Breast epithelium (tissue), 4 donors: Measurements from ENCODE around the gene HMGCLL1. TPM values are rescaled to one million over a fixed set of nuclear protein-coding genes. Genes with fewer than 3 reads are reported as not detected.

Experiments used
- DNase-seq, 2 donors: peaks; one replicate each; pipeline ENCODE4 v3.0.0-alpha.2; 2019; ENCODE audit warnings: low spot score in 2 of 2
- H3K27ac ChIP-seq, 2 donors: fragments of 200-600 bp; sonication (generic) in 1 of 2; one replicate each; pipeline ENCODE4 v1.5.1; 2016 to 2019; ENCODE audit warnings: mild to moderate bottlenecking in 1 of 2
- H3K27me3 ChIP-seq, 2 donors: fragments of 200-600 bp; sonication (generic) in 1 of 2; one replicate each; pipeline versions ENCODE4 v1.5.1 to v1.6.0; 2017 to 2019; ENCODE audit warnings: control low read depth in 1 of 2, mild to moderate bottlenecking in 1 of 2
- H3K36me3 ChIP-seq: fragments of 200-600 bp; one replicate; pipeline ENCODE4 v1.5.1; 2019
- H3K4me1 ChIP-seq, 2 donors: fragments of 200-600 bp; sonication (generic); one replicate each; pipeline ENCODE4 v1.5.1; 2016 to 2019; ENCODE audit warnings: control low read depth in 1 of 2
- H3K4me3 ChIP-seq, 3 donors: fragments of 200-600 bp; sonication (generic); 1 replicate in 2 of 3; 2 replicates in 1 of 3; pipeline ENCODE4 v1.5.1; 2016 to 2019; ENCODE audit warnings: mild to moderate bottlenecking in 3 of 3, moderate library complexity in 2 of 3
- H3K9me3 ChIP-seq, 2 donors: fragments of 200-600 bp; sonication (generic) in 1 of 2; one replicate each; pipeline ENCODE4 v1.5.1; 2016 to 2019; ENCODE audit warnings: control low read depth in 1 of 2
- POLR2A ChIP-seq: fragments of 450-650 bp; IDR thresholded peaks from one replicate; pipeline ENCODE4 v1.6.1; 2016; ENCODE audit warnings: antibody characterized with exemption, mild to moderate bottlenecking, moderate library complexity
- POLR2AphosphoS5 ChIP-seq, 3 donors: sonication (generic); formaldehyde crosslinking; IDR thresholded peaks; one replicate each; pipeline ENCODE4 v1.6.1; 2017; ENCODE audit warnings: antibody characterized with exemption in 3 of 3
- intact Hi-C: fragments of 100-400 bp; cut with DNase I; formaldehyde crosslinking; loops from one replicate; pipeline ENCODE4 v1.15.1; 2023; ENCODE audit warnings: low total_unique reads
- total RNA-seq, 3 donors: library from RNA; depleted of rRNA; stranded (reverse); fragments of >200 nt; gene quantifications; one replicate each; pipeline ENCODE4 v1.1.0, GENCODE V29; 2016
- TF ChIP-seq, protein P1 (sequence below), 3 donors: fragments of 450-650 bp; IDR thresholded peaks; one replicate each; pipeline ENCODE4 v1.5.1; 2016 to 2017; ENCODE audit warnings: antibody characterized with exemption in 3 of 3, mild to moderate bottlenecking in 3 of 3, moderate library complexity in 3 of 3

The HMGCLL1 gene
- total RNA-seq, 3 donors from 2014 or later: 2.6 to 6.9 (median 3.7) TPM

DNA sequence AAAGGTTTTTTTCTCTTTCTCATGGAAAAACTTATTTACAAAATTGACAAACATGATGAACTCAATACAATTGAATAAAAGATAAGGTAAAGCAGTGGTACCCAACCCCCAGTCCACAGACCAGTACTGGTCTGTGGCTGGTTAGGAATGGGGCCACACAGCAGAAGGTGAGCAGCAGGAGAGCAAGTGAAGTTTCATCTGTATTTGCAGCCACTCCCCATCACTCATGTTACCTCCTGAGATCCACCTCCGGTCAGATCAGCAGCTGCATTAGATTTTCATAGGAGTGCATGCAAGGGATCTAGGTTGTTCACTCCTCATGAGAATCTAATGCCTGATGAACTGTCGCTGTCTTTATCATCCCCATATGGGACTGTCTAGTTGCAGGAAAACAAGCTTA lies 47.5 kb downstream of the HMGCLL1 start:
- Histone ChIP-seq H3K4me3 (no peak overlapping the region), H3K27me3 (no peaks in the 10 kb centered on the region), H3K36me3 (no peaks in the 10 kb centered on the region), H3K9me3 (no peaks in the 10 kb centered on the region), H3K4me1 (no peaks in the 10 kb centered on the region), H3K27ac (no peak overlapping the region)
- TF ChIP-seq, protein P1, sequence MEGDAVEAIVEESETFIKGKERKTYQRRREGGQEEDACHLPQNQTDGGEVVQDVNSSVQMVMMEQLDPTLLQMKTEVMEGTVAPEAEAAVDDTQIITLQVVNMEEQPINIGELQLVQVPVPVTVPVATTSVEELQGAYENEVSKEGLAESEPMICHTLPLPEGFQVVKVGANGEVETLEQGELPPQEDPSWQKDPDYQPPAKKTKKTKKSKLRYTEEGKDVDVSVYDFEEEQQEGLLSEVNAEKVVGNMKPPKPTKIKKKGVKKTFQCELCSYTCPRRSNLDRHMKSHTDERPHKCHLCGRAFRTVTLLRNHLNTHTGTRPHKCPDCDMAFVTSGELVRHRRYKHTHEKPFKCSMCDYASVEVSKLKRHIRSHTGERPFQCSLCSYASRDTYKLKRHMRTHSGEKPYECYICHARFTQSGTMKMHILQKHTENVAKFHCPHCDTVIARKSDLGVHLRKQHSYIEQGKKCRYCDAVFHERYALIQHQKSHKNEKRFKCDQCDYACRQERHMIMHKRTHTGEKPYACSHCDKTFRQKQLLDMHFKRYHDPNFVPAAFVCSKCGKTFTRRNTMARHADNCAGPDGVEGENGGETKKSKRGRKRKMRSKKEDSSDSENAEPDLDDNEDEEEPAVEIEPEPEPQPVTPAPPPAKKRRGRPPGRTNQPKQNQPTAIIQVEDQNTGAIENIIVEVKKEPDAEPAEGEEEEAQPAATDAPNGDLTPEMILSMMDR (IDR thresholded peaks at IDR 0.05): no peak
- TF ChIP-seq POLR2AphosphoS5 (IDR thresholded peaks at IDR 0.05) (no peak), POLR2A (no peak)
- no peak for DNase-seq
- intact Hi-C loops: no loop called here

DNA sequence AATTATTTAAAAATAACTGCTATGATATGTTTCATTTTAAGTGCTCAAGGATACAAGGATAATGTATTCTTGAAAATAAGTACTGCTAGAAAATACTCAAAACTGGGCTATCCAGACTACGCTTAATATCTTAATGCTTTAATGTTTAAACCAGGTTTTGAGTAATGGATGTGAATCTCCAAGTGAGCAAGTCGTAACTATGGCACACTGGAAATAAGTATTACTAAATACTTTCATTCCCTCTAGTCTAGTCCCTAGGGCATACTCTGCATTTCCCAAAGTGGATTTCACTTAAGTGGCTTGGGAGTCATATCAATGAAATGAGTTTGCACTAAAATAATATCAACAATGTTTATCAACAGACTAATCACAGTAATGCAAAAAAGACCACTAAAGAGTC lies 48.1 kb downstream of the HMGCLL1 start:
- Histone ChIP-seq H3K9me3 (no peaks in the 10 kb centered on the region), H3K27me3 (no peaks in the 10 kb centered on the region), H3K4me1 (no peaks in the 10 kb centered on the region), H3K4me3 (no peak overlapping the region), H3K36me3 (no peaks in the 10 kb centered on the region), H3K27ac (no peak overlapping the region)
- TF ChIP-seq, protein P1 (IDR thresholded peaks at IDR 0.05): no peak
- TF ChIP-seq POLR2A (no peak), POLR2AphosphoS5 (IDR thresholded peaks at IDR 0.05) (no peak)
- no peak for DNase-seq
- intact Hi-C loops: no loop called here

DNA sequence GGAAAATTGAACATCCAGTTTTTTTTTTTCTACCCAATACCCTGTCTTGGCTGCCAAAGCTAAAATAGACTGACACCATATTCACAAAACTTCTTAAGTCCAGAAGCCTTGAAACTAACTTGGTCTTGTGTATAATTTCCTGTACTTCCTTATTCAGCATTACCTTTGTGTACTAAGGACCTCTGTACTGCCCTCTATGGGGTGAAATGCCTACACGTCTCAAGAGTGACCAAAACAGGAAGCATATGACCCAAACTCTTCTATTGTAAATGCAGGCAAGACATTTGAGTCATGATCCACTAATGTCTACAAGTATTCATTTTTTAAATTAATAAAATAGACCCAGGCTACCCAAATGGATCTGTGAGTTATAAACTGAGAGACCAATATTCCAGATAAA lies 50.4 kb downstream of the HMGCLL1 start:
- intact Hi-C loops: no loop called here

DNA sequence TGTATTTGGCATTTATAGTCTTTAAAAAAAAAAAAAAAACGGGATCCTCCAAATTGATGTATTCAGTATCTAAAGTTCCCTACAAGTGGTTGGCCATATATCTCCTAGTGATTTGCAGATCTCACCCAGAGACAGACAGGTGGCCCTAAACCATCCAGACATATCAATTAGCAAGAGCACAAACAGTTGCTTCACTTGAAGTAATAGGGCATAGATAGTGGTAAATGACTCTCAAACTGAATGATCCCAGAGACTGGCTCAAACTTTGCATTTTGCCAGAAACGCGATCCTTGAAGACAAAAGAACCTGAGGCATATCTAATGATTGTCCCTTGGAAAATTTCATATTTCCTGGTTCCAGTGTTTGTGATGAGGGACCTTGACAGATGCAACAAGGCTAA lies 54.6 kb downstream of the HMGCLL1 start:
- Histone ChIP-seq H3K9me3 (no peaks in the 10 kb centered on the region), H3K36me3 (no peaks in the 10 kb centered on the region), H3K27me3 (no peaks in the 10 kb centered on the region), H3K27ac (no peak overlapping the region), H3K4me1 (no peaks in the 10 kb centered on the region), H3K4me3 (no peak overlapping the region)
- TF ChIP-seq POLR2A: no peak
- TF ChIP-seq, protein P1 (IDR thresholded peaks at IDR 0.05): no peak
- no peak for TF ChIP-seq POLR2AphosphoS5 (IDR thresholded peaks at IDR 0.05)
- intact Hi-C loops: no loop called here
- DNase-seq: no peak

More for the DNA sequence above, 50.4 kb downstream of the HMGCLL1 start:
- no peak overlapping the region for H3K4me3 ChIP-seq
- no peaks in the 10 kb centered on the region for H3K36me3 ChIP-seq
- no peak overlapping the region for H3K27ac ChIP-seq
- H3K4me1 ChIP-seq: no peaks in the 10 kb centered on the region
- H3K27me3 ChIP-seq: no peaks in the 10 kb centered on the region
- H3K9me3 ChIP-seq: no peaks in the 10 kb centered on the region
- DNase-seq: no peak
- TF ChIP-seq, protein P1 (IDR thresholded peaks at IDR 0.05): no peak
- TF ChIP-seq POLR2A (no peak), POLR2AphosphoS5 (IDR thresholded peaks at IDR 0.05) (no peak)

DNA sequence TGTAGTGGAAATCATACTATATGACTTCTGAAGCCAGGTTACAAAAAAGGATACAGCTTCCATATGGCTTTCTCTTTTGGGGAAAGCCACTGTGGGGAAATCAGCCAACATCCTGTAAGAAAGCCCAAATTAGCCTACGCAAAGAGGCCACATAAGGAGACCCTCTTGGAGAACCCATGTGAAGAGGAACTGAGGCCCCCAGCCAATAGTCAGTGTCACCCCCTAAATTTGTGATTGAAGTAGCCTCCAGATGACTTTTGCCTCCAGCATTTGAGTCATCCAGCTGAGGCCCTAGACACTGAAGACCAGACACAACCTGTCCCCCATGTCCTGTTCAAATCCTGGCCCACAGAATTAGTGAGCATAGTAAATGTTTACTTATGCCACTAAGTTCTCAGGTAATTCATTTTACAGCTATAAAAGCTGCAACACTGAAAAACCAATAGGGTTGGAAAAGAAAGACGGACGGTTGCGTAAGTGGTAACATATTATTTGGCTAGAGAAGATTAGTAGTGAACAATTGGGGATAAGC lies 60.4 kb downstream of the HMGCLL1 start:
- no peak for TF ChIP-seq POLR2AphosphoS5 (IDR thresholded peaks at IDR 0.05)
- TF ChIP-seq, protein P1 (IDR thresholded peaks at IDR 0.05): no peak
- TF ChIP-seq POLR2A: no peak
- intact Hi-C loops: no loop called here
- H3K4me3 ChIP-seq: no peak overlapping the region
- no peak overlapping the region for H3K27ac ChIP-seq
- no peaks in the 10 kb centered on the region for H3K36me3 ChIP-seq
- H3K4me1 ChIP-seq: no peaks in the 10 kb centered on the region
- no peaks in the 10 kb centered on the region for H3K27me3 ChIP-seq
- no peaks in the 10 kb centered on the region for H3K9me3 ChIP-seq
- DNase-seq: no peak
